C4-2B (cell line): ENCODE data around the gene METAP2.

Experiments
- H3K27ac ChIP-seq: fragments of 450-650 bp; 2 replicates; pipeline ENCODE4 v1.5.1; 2017
- CTCF ChIP-seq: fragments of 450-650 bp; conservative IDR thresholded peaks from 2 replicates; pipeline ENCODE4 v1.5.1; 2017; ENCODE audit warnings: mild to moderate bottlenecking
- ZFX ChIP-seq: fragments of 450-650 bp; IDR thresholded peaks from 2 replicates; pipeline ENCODE4 v1.6.1; 2017

METAP2 gene

GRCh38 chr12:95473884-95474659 lies at the start of gene METAP2:
Gene METAP2, plus strand, starts transcription at chr12:95474152. Its CDS starts 28 bp downstream, at chr12:95474180.
- TF ChIP-seq ZFX (peak; percentile 58), CTCF (no peak)
- H3K27ac ChIP-seq: peak within 1 kb of the TSS; percentile 85

GRCh38 chr12:95424271-95424994 lies 49.5 kb upstream of the METAP2 start:
- H3K27ac ChIP-seq: no peak overlapping the region
- no peak for TF ChIP-seq ZFX
- TF ChIP-seq CTCF: no peak

- no peak overlapping the region for H3K27ac ChIP-seq
- TF ChIP-seq ZFX (no peak), CTCF (no peak)
These were observed 44.8 kb upstream of the METAP2 start for GRCh38 chr12:95429172-95429510.

- H3K27ac ChIP-seq: no peak overlapping the region
- TF ChIP-seq CTCF (no peak), ZFX (no peak)
These were observed 42.8 kb upstream of the METAP2 start for GRCh38 chr12:95431120-95431519.

- H3K27ac ChIP-seq: no peak overlapping the region
- TF ChIP-seq CTCF (no peak), ZFX (no peak)
These were observed 38.6 kb upstream of the METAP2 start for GRCh38 chr12:95435355-95435754.

- TF ChIP-seq ZFX (no peak), CTCF (no peak)
- no peak overlapping the region for H3K27ac ChIP-seq
These were observed 36.4 kb upstream of the METAP2 start for GRCh38 chr12:95437565-95437964.

- TF ChIP-seq ZFX (no peak), CTCF (no peak)
- no peak overlapping the region for H3K27ac ChIP-seq
These were observed 34.3 kb upstream of the METAP2 start for GRCh38 chr12:95439461-95440230.
